HG03064 (cell line): ENCODE measurements around the gene RPN1.

Experiments
- ATAC-seq: cut with Tn5 transposase; IDR thresholded peaks from one replicate; pipeline ENCODE4 v1.9.1; 2021; ENCODE audit warnings: low read depth; ENCODE audit not compliant: unreplicated experiment

Gene RPN1

DNA sequence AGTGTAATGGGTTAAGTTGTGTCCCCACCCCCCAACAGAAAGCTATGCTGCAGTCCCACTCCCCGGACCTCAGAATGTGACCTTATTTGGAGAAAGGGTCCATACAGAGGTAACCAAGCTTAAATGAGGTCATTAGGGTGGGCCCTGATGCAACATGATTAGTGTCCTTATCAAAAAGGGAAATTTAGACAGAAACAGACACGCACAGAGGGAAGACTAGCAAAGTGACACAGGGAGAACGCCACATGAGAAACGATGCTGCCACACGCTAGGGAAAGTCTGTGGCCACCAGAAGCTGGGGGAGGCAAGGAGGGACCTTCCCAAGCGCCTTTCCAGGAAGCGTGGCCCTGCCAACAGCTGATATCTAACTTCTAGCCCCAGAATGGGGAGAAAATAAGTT is 65.4 kb downstream of the RPN1 start:
- no peak for ATAC-seq

DNA sequence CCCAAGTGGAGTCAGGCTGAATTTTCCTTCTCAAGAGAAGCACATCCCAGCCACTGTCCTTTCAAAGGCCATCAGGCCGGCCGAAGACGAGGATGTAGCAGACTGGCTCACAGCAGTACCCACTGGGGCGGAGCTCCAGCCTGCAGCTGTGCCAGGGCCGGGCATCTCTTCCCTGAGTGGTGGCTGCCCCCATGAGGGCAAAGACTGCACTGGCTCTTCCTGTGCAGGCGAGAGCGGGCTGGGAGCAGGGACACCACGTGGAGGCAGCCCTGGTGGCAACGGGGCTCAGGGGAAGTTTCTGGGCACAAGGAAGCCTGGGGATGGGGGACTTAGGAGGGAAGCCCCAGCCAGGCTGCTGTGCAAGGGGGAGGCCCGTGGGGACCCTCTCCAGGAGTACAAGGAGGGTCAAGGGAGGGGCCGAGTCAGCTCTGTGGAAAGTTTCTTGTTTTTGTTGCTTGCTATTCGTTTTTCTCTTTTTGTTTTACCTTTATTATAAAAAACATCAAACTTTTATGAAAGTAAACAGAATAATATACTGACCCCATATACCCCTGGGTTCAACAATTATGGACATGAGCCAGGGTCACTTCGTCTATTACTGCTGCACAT is 66.1 kb downstream of the RPN1 start:
- no peak for ATAC-seq

DNA sequence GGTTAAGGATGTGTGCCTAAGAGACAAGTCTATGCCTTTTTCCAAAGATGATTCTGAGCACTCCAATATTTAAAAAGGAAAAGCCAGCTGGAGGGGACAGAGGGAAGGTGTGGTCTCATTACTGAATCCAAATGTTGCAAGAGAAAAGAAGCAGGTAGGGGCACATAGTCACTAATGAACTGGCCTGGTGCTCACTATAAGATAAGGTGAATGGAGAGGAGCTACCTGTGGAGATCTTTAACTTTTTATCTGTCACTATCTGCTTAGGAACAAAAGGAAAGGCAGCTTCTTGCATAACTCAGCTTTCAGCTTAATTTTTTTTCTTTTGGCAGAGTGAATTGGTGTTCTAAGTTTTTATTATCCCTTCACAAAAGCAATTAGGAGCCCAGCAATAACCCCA is 69.1 kb downstream of the RPN1 start:
- ATAC-seq, result no peak

DNA sequence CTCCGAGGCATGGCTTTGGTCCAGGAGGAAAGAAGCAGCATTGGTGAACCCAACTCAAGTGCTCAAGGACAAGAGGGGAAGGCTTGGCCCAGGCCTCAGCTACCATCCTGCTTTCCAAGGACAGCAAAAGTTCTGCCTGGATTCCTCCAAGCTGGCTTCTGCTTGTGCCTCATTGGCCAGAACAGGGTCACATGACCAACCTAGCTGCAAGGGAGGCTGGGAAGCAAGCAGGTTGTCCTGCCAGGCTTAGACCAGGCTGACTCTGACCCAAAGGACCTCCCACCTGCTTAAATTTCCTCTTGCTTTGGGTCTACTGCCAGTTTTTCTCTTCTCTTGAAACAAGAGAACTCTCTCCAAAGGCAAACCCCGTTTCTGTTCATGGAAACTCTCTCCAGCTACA is 70.7 kb downstream of the RPN1 start:
- ATAC-seq, result no peak

DNA sequence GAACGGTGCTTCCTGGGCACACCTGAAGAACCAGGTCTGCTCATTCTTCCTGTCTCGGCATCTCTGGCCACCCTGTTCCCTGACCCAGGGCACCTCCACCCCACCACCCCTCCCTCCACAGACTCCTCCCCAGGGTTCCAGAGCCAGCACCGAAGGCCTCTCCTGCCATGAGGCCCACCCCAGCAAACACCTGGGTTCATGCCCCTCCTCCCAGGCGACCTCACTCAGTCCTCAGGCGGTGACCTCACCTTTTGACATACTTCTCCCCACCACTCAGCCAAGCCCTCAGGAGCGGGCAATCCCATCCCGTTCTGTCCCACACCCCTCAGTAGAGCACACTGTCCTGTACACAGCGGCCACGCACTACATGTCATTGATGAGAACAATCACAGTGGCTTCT is 72.3 kb downstream of the RPN1 start:
- no peak for ATAC-seq

DNA sequence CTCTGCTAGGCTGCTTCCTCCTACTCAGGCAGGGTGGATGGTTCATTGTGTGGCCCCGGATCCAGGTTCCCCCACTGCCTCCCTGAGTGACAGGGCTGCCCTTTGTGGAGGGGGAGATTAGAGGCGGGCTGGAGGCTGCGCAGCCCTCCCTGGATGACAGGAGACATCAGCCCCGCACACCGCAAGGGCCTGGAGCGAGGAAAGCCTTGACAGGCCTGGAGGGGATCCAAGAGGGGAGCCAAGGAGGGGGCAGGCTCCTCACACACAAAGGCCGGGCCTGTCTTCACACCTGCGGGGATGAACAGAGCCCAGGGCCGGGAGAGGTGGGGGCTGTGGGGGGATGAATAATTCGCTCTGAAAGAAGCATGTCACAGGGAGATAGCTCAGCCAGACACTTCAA is 72.9 kb downstream of the RPN1 start:
- no peak for ATAC-seq

DNA sequence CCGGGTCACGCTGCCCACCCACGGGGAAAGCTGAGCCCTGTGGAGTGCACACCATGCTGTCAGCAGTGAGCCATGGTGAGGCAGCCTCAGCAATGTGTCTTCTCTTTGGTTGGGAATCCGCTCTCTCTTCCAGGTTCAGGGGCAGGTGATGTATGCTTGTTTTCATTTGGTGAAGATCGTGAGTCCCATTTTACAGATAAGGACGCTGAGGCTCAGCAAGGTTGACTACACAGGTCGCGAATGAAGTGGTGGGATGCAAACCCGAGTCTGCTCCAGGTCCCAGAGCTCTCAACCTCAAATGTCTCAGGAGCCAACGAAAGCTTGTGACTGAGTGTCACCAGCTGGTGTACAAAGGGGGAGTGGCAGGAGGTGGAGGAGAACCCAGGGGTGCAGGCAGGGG is 74.3 kb downstream of the RPN1 start:
- no peak for ATAC-seq

DNA sequence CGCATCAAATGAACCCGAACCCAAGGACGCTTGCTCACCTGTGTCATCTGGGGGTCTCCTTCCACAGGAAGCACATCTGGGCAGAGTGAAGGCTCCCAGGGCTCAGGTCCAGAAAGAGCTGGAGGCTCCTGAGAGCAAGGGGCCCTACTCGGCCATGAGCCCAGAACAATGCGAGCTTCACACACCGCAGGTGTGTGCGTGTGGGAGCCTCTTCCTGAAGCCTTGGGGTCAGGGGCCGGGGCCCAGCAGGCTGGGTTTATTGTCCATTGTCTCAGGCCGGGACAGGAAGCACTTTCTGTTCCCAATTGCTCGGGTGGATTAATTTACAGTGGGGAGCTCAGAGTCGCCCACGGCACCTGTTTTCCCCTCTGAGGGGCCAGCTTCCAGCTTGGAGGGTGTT is 74.8 kb downstream of the RPN1 start:
- no peak for ATAC-seq

DNA sequence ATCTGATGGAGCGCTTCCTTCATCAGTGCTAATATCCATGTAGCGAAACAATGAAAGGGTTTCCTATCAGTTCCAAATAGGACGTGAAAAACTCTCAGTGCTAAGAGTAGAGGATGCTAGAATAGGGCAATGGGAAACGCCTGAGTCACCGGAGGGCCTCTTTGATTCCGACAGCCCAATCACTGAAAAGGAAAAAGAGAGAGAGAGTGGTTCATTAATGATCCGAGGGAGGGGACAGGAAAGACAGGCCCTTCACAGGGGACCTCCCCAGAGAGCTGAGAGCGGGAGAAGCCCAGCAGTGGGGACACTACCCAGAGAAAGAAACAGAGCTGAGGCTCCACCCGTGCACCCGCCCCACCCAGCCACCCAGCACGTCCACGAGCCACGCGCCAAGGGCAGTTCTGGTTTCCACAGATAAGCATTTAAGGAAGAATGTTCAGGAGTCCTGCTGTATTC is 76.9 kb downstream of the RPN1 start:
- no peak for ATAC-seq

DNA sequence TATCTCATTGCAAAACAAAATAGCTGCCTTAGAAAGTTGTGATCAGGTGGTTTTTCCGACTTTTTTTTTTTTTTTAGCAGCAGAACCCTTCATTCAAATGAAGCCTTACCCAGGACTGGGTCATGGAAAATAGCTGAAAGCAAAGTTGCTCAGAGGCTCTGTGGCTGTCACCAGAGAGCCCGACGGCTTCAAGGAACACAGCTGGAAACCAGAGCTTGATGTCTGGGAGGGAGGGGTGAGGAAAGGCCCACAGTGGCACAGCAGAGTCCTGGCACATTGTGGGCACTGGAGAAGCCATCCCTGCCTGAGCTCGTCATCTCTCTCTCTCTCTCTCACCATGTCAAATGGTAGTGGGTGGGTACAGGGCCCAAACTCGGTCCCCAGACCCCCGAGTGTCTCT is 77.5 kb downstream of the RPN1 start:
- no peak for ATAC-seq

DNA sequence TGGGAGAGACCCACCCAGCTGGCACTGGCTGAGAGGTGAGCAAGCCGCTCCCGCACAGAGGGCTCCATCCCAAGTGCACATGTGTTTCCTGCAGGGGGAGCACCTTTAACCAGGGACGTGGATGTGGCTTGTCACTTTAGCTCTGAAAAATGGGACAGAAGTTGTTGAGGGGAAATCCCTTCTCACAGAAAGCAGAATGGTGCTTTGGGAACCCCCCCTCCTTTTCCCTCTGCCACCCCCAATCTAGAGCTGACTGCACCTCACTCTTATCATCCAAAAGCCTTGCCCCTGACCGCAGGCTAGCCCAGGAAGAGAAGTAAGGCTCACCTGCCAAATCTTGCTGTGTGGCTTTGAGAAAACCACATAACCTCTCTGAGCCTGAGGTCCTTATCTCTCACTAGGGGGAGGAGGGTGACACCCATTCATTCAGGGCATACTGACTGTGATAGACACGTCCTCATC is 77.9 kb downstream of the RPN1 start:
- ATAC-seq, result no peak

DNA sequence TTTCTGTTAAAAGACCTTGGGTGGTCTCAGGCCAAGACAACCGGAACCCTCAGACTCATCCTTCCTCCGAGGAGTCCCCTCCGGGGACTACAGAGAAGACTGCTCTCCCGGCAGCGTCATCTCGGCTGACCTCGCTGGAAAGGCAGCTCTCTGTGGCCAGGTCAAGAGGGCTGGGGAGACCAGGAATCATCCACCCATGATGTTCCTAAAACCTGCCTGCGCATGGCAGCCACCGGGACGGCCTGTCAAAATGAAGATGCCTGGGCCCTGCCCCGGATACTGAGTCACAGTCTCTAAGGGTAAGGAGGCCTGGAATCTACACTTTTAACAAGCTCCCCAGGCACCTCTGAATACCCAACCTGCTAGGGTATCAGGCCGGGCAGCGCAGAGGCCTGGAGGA is 78.6 kb downstream of the RPN1 start:
- no peak for ATAC-seq
